ENCODE data around the gene TBL2.

DNA sequence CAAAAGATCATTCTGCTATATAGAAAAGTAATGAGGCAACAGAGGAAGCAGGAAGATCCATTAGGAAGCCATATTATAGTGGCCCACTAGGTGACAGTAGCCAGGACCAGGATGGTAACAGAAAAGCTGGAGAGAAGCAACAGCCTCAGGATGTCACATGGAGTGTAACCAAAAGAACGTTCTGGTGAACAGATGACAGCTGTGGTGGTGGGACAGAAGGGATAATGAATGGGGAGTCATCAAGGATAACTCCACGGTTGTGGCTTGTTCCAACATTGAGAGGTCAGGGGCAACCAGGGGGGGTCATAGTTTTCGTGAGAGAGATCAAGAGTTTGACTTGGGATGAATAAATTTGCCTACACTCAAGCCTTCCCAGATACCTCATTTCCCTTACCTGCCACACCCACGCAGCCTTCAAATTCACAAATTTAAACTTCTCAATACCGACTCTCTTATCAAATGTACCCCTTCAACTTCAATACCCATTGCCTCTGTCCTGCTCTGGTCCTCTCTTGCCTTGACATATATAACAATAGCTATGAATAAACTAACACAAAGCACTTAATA lies 9.3 kb downstream of the TBL2 start:
- TF ChIP-seq, protein P1, sequence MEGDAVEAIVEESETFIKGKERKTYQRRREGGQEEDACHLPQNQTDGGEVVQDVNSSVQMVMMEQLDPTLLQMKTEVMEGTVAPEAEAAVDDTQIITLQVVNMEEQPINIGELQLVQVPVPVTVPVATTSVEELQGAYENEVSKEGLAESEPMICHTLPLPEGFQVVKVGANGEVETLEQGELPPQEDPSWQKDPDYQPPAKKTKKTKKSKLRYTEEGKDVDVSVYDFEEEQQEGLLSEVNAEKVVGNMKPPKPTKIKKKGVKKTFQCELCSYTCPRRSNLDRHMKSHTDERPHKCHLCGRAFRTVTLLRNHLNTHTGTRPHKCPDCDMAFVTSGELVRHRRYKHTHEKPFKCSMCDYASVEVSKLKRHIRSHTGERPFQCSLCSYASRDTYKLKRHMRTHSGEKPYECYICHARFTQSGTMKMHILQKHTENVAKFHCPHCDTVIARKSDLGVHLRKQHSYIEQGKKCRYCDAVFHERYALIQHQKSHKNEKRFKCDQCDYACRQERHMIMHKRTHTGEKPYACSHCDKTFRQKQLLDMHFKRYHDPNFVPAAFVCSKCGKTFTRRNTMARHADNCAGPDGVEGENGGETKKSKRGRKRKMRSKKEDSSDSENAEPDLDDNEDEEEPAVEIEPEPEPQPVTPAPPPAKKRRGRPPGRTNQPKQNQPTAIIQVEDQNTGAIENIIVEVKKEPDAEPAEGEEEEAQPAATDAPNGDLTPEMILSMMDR (IDR thresholded peaks at IDR 0.05; ENCODE audit: borderline replicate concordance, extremely low read depth, low read length, poor library complexity, severe bottlenecking) = peak; percentile 4
- no peak for TF ChIP-seq EZH2 (IDR thresholded peaks at IDR 0.05; ENCODE audit: borderline replicate concordance, low read depth, low read length, severe bottlenecking)

Data from DND-41 (cell line).